Measurements from ENCODE around the gene PTPRM.

The PTPRM gene

GRCh38 chr18:7663366-7664312 lies 96.5 kb downstream of the PTPRM start:
- TF ChIP-seq PPARA (CRISPR knock-in tag; IDR thresholded peaks at IDR 0.05; ENCODE audit: borderline replicate concordance) (no peak), BACH2 (CRISPR knock-in tag; IDR thresholded peaks at IDR 0.05; ENCODE audit: borderline replicate concordance) (no peak), ZNF70 (CRISPR knock-in tag; IDR thresholded peaks at IDR 0.05) (no peak), POU6F1 (CRISPR knock-in tag; IDR thresholded peaks at IDR 0.05; ENCODE audit: borderline replicate concordance, low read depth) (no peak), ESRRG (CRISPR knock-in tag; IDR thresholded peaks at IDR 0.05) (no peak)
- ATAC-seq = no peak

DNA sequence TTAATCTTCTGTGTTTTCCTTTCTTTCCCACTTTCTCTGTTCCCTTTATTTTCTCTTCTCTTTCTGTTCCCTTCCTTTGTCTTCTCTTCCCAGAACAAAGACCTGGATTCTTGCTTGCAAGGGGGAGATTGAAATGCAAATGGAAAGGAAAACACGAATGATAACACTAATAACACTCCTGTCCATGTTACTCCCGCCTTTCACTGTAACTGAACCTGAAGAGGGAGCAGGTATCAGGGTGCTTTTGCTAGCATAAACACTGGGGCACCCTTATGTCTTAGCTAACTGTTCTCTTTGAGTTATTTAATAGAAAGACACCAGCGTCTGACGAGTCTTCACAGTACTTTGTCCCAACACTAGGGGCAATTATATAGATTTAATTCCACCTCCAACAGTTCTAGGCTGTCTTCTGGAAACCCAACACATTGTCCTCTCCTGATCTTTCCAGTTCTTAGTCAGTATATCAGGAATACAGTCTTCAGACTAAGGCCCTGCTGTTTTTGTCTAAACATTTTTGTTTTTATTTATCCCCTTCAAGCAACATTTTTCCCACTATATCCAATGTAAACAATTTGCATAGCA lies 99.2 kb downstream of the PTPRM start:
- no peak for ATAC-seq
- TF ChIP-seq RARB (CRISPR knock-in tag; IDR thresholded peaks at IDR 0.05) = no peak
- no peak for TF ChIP-seq OSR1 (CRISPR knock-in tag; IDR thresholded peaks at IDR 0.05)
- TF ChIP-seq CSDC2 (CRISPR knock-in tag; IDR thresholded peaks at IDR 0.05) = no peak
- TF ChIP-seq, protein P1, sequence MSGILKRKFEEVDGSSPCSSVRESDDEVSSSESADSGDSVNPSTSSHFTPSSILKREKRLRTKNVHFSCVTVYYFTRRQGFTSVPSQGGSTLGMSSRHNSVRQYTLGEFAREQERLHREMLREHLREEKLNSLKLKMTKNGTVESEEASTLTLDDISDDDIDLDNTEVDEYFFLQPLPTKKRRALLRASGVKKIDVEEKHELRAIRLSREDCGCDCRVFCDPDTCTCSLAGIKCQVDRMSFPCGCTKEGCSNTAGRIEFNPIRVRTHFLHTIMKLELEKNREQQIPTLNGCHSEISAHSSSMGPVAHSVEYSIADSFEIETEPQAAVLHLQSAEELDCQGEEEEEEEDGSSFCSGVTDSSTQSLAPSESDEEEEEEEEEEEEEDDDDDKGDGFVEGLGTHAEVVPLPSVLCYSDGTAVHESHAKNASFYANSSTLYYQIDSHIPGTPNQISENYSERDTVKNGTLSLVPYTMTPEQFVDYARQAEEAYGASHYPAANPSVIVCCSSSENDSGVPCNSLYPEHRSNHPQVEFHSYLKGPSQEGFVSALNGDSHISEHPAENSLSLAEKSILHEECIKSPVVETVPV (CRISPR knock-in tag; IDR thresholded peaks at IDR 0.05) = no peak
- no peak for TF ChIP-seq ESRRG (CRISPR knock-in tag; IDR thresholded peaks at IDR 0.05)
- TF ChIP-seq ZFP30 (CRISPR knock-in tag; IDR thresholded peaks at IDR 0.05) = no peak

GRCh38 chr18:7668392-7668791 lies 101.3 kb downstream of the PTPRM start:
- TF ChIP-seq RARB (CRISPR knock-in tag; IDR thresholded peaks at IDR 0.05) = no peak
- TF ChIP-seq ARNTL (CRISPR knock-in tag; IDR thresholded peaks at IDR 0.05; ENCODE audit: borderline replicate concordance, low read depth) = no peak
- no peak for TF ChIP-seq ZNF565 (CRISPR knock-in tag; conservative IDR thresholded peaks at IDR 0.05; ENCODE audit: low read depth)
- no peak for TF ChIP-seq CSDC2 (CRISPR knock-in tag; IDR thresholded peaks at IDR 0.05)
- TF ChIP-seq ZFP3 (CRISPR knock-in tag; IDR thresholded peaks at IDR 0.05) = no peak
- TF ChIP-seq ZNF70 (CRISPR knock-in tag; IDR thresholded peaks at IDR 0.05) = no peak
- TF ChIP-seq BACH2 (CRISPR knock-in tag; IDR thresholded peaks at IDR 0.05; ENCODE audit: borderline replicate concordance) = no peak
- TF ChIP-seq ZFP30 (CRISPR knock-in tag; IDR thresholded peaks at IDR 0.05) = no peak
- no peak for TF ChIP-seq TCF4 (CRISPR knock-in tag; IDR thresholded peaks at IDR 0.05; ENCODE audit: borderline replicate concordance)
- TF ChIP-seq PPARA (CRISPR knock-in tag; IDR thresholded peaks at IDR 0.05; ENCODE audit: borderline replicate concordance) = no peak
- TF ChIP-seq, protein P1 (CRISPR knock-in tag; IDR thresholded peaks at IDR 0.05) = no peak
- TF ChIP-seq GLIS3 (CRISPR knock-in tag; IDR thresholded peaks at IDR 0.05) = no peak
- TF ChIP-seq, protein P2, sequence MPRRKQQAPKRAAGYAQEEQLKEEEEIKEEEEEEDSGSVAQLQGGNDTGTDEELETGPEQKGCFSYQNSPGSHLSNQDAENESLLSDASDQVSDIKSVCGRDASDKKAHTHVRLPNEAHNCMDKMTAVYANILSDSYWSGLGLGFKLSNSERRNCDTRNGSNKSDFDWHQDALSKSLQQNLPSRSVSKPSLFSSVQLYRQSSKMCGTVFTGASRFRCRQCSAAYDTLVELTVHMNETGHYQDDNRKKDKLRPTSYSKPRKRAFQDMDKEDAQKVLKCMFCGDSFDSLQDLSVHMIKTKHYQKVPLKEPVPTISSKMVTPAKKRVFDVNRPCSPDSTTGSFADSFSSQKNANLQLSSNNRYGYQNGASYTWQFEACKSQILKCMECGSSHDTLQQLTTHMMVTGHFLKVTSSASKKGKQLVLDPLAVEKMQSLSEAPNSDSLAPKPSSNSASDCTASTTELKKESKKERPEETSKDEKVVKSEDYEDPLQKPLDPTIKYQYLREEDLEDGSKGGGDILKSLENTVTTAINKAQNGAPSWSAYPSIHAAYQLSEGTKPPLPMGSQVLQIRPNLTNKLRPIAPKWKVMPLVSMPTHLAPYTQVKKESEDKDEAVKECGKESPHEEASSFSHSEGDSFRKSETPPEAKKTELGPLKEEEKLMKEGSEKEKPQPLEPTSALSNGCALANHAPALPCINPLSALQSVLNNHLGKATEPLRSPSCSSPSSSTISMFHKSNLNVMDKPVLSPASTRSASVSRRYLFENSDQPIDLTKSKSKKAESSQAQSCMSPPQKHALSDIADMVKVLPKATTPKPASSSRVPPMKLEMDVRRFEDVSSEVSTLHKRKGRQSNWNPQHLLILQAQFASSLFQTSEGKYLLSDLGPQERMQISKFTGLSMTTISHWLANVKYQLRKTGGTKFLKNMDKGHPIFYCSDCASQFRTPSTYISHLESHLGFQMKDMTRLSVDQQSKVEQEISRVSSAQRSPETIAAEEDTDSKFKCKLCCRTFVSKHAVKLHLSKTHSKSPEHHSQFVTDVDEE (CRISPR knock-in tag; IDR thresholded peaks at IDR 0.05) = no peak
- TF ChIP-seq, protein P3, sequence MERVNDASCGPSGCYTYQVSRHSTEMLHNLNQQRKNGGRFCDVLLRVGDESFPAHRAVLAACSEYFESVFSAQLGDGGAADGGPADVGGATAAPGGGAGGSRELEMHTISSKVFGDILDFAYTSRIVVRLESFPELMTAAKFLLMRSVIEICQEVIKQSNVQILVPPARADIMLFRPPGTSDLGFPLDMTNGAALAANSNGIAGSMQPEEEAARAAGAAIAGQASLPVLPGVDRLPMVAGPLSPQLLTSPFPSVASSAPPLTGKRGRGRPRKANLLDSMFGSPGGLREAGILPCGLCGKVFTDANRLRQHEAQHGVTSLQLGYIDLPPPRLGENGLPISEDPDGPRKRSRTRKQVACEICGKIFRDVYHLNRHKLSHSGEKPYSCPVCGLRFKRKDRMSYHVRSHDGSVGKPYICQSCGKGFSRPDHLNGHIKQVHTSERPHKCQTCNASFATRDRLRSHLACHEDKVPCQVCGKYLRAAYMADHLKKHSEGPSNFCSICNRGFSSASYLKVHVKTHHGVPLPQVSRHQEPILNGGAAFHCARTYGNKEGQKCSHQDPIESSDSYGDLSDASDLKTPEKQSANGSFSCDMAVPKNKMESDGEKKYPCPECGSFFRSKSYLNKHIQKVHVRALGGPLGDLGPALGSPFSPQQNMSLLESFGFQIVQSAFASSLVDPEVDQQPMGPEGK (CRISPR knock-in tag; IDR thresholded peaks at IDR 0.05; ENCODE audit: borderline replicate concordance) = no peak
- no peak for ATAC-seq

Data from SK-N-SH treated with all-trans-retinoic acid at 6 μM for 48 hours (cell line).